ENCODE data around the gene PTDSS2.
"Not testable (repeated sequence)": the region's sequence is repeated elsewhere in the genome, so short reads cannot be mapped to it uniquely, and the experiment has no call there.

The PTDSS2 gene

GRCh38 chr11:414318-414857, 35.7 kb upstream of the PTDSS2 start:
- DNase-seq: no peak

GRCh38 chr11:415640-416041, 34.4 kb upstream of the PTDSS2 start:
- no peak for DNase-seq

- DNase-seq: no peak
Observed at GRCh38 chr11:416051-416756, 33.9 kb upstream of the PTDSS2 start.

GRCh38 chr11:416757-417621, 33.1 kb upstream of the PTDSS2 start:
- DNase-seq: peak; percentile 15

GRCh38 chr11:417652-418342, 32.3 kb upstream of the PTDSS2 start:
- DNase-seq: no peak

- DNase-seq: no peak
Observed at GRCh38 chr11:418343-419247, 31.5 kb upstream of the PTDSS2 start.

- DNase-seq: no peak
Observed at GRCh38 chr11:419248-420005, 30.7 kb upstream of the PTDSS2 start.

GRCh38 chr11:420054-420910, 29.8 kb upstream of the PTDSS2 start:
- no peak for DNase-seq

- DNase-seq: no peak
Observed at GRCh38 chr11:420911-421321, 29.2 kb upstream of the PTDSS2 start.

GRCh38 chr11:422249-422656, 27.8 kb upstream of the PTDSS2 start:
- DNase-seq: no peak

GRCh38 chr11:424232-424631, 25.8 kb upstream of the PTDSS2 start:
- no peak for DNase-seq

- not testable (repeated sequence) for DNase-seq
Observed at GRCh38 chr11:424766-425165, 25.3 kb upstream of the PTDSS2 start.

- no peak for DNase-seq
Observed at GRCh38 chr11:425301-425700, 24.8 kb upstream of the PTDSS2 start.

- DNase-seq: no peak
Observed at GRCh38 chr11:426851-427250, 23.2 kb upstream of the PTDSS2 start.

- no peak for DNase-seq
Observed at GRCh38 chr11:428295-428694, 21.8 kb upstream of the PTDSS2 start.

GRCh38 chr11:429391-429790, 20.7 kb upstream of the PTDSS2 start:
- no peak for DNase-seq

- DNase-seq: no peak
Observed at GRCh38 chr11:429931-430456, 20.1 kb upstream of the PTDSS2 start.

- DNase-seq: no peak
Observed at GRCh38 chr11:431921-432320, 18.2 kb upstream of the PTDSS2 start.

GRCh38 chr11:432501-433100, 17.5 kb upstream of the PTDSS2 start:
- no peak for DNase-seq

- DNase-seq: no peak
Observed at GRCh38 chr11:433111-433510, 17.0 kb upstream of the PTDSS2 start.

Data from HCEC 1CT (cell line).